Right ventricle myocardium superior (tissue), 1 donor: Measurements from ENCODE around the gene MMAB. TPM values are rescaled to one million over a fixed set of nuclear protein-coding genes. Genes with fewer than 3 reads are reported as not detected.

Source experiments
- total RNA-seq: library from RNA; stranded (reverse); fragmentation: NEBNext Ultra II Directional; extraction: Animal tissue kit (Norgen Biotek cat#: 25700); gene quantifications from one replicate; pipeline ENCODE4 v1.2.1, GENCODE V29; 2021
- donor health status: DM: no; HTN: yes; CAD: no; lungs with severe emphysema.

Gene MMAB
- total RNA-seq, 1 donor from 2014 or later = 68.1 TPM

Other genes starting within 250 kb of the MMAB start
- 0.78 TPM for gene MYO1H, start 225.6 kb downstream of the MMAB start, total RNA-seq
- gene KCTD10, start 96.2 kb downstream of the MMAB start, total RNA-seq = 27.1 TPM
- 50.9 TPM for gene UBE3B, start 95.9 kb downstream of the MMAB start, total RNA-seq
- gene MVK, start 290 bp upstream of the MMAB start, total RNA-seq = 9.4 TPM
- 25.0 TPM for gene FAM222A, start 140.3 kb upstream of the MMAB start, total RNA-seq